HG03571 (cell line): ENCODE results near the gene USHBP1.

Source experiments
- ATAC-seq: cut with Tn5 transposase; IDR thresholded peaks from one replicate; pipeline ENCODE4 v1.9.1; 2021; ENCODE audit not compliant: unreplicated experiment

USHBP1 gene, protein sequence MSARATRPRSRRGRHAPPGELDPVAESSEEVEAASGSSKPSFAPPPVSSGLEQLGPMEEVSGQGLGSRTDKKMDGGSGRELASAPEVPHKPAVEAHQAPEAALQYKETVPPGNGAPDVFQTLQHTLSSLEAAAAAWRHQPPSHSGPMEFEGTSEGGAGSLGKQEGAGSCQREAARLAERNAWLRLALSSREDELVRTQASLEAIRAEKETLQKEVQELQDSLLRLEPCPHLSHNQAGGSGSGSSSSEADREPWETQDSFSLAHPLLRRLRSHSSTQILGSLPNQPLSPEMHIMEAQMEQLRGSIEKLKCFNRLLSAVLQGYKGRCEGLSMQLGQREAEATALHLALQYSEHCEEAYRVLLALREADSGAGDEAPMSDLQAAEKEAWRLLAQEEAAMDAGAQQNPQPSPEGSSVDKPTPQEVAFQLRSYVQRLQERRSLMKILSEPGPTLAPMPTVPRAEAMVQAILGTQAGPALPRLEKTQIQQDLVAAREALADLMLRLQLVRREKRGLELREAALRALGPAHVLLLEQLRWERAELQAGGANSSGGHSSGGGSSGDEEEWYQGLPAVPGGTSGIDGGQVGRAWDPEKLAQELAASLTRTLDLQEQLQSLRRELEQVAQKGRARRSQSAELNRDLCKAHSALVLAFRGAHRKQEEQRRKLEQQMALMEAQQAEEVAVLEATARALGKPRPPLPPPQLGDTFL

DNA sequence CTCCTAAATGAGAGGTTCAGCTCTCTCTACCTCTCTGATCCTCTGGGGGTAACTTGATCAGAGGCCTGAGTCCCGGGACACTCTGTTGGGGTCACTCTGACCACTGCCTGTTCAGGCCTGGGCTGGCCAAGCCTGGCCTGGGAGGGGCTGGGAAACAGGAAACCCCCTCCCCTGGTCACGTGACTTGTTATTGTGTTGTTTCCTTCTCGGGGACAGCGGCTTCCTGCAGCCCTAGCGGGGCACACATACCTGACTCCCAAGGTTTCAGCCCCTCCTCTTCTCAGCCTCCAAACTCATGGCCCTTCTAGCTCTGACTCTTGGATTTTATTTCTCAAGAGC lies at the start of gene USHBP1:
Gene USHBP1 (minus strand): TSS at position 105 of the 339 bp plus-strand sequence. CDS start 446 bp downstream, outside the sequence.
- ATAC-seq: no peak

DNA sequence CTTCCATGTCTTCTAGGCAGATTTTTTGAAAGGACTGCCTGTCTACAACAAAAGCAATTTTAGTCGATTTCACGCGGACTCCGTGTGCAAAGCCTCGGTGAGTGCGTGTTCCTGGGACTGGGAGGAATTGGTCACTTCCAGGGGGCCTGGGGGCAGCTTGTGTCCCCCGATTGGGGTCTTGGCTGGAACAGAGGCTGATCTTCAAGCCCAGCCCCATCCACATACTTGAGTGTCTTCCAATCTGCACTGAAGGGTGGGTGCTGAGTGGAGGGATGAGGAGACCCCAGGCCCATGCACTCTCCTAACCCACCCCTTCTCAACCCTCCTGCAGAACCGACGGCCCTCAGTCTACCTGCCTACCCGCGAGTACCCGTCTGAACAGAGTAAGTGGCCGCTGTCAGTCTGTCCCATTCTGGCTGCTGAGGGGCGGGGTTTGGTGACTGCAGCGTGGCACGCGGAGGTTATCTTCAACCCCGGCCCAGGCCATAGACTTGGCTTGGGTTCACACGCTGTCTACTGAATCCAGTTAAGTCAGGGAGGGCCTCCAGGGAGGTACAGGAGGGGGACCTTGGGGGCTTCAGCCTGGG lies 49.6 kb upstream of the USHBP1 start:
- no peak for ATAC-seq

DNA sequence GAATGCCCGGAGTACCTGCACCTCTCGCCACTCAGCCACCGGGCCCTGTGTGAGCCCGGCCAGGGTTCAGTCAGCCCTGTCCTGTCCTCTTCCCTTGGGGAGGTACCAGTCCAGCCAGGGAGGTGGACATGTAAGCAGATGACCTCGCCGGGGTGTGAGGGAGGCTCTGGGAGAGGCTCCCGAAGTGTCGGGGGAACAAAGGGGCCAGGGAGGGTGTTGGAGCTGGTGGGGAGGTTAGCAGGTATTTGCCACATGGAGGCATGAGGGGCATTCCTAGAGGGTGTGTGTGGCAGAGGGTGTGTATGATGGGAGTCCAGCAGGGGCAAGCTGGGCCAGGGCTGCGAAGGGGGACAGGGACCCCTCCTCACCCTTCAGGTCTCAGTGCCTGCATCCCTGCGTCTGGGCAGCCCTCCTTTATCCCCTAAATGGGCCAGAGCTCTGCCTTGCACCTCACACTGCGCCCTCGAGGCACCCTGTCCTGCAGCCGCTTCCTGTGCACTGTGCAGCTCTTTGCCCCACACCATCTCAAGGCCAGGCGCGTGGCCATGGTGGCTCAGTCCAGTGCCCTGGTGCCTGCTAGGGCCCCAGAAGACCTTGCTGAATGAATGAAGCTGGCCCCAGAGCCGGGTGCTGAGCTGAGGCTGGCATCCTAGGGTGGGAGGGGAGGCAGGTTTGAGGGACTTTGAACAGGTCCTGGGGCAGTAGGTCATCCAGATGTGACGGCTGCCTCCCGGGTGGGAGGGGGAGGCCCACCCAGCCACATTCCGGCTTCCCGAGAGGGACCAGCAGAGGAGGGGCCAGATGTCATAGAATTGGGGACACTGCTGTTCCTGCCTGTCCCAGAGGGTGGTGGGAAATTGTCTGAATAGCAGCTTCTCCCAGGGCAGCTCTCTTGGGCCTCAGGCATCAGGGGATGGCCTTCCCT lies 47.9 kb upstream of the USHBP1 start:
- ATAC-seq: no peak

DNA sequence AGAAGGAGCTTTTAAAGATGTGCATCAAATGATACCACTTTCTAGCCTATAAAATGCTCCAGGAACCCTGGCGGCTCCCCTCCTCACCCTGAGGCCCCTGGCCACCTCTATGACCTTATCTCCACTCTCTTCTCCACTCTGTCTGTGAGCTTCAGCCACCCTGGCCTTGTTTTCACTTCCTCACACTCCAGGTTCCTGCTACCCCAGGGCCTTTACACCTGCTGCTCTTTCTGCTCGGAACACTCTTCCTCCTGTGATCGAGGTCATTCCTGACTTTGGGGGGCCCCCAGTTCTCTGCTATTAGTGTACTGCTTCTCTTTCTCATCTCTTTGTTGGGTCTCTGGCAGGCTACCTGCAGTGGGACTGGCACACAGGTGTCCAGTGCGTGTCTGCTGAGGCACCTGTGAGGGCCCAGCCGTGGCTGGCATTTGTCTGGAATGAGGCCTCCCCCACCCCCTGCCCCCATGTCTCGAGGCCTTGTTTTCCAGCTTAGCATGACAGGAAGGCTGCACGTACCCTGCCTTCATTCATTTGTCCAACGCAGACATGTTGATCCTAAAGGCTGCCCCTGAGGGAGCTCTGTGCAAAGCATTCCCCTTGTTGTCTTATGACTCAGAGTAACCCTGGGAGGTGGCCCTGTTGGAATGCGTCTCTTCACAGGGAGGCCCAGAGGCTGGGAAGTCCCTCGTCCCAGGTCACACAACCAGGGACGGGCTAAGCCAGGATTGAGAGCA lies 47.1 kb upstream of the USHBP1 start:
- no peak for ATAC-seq

DNA sequence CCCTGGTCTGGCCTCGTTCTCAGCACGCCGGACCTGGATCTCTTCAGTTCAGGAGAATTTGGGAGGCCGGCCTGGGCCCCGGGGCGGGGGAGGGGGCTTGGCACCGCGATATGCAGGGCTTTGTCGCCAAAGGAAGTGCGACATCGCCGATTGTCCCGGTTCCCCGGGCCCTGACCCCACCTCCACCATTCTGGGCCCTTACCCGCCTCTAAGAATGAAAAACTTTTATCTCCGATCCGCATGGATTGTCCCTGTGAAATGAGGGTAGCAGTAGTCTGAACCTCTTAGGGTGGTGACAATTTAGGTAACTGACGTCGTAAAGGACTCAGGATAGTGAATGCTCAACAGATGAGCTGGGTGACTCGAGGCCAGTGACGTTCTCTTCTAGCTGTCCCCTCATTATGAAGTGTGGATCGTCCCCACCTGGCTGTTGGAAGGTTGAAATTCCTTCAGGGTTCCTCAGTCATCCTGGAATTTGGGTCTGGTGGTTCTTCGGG lies 45.5 kb upstream of the USHBP1 start:
- ATAC-seq: no peak

DNA sequence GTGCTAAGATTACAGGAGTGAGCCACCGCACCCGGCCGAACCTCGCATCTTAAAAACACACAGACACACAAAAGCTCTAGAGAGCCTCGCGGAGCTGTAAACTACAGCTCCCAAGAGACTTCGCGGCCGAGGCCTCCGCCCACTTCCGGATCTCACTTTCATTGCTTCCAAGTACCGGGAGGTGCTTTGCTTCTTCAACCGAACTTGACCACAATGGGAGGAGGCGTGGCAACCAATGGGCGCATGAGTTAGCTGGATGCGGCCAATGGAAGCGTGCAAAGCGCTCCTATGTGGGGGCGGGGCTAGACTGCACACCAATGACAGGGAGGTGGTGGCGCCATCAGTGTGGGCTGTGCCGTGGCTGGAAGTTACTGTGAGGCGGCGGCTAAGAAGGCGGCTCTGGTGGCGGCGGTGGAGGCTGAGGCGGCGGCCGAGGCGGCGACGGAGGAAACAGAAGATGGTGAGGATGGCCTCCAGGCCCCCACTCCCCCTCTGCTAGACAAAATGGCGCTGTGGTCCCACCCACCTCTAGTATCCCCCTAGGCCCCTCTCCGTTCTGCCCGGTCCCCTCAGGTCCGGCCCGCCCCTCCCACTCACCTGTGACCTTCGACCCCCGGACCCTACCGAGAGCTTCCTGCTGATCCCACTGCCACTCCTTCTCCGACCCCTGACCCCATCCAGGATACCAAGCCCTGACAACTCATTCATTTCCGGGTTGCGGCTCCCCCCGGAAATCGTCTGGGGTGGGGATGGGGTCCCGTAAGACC lies 44.8 kb upstream of the USHBP1 start, which contains the start of gene DDA1:
Gene DDA1 (plus strand): TSS at position 366 of the 767 bp plus-strand sequence. CDS start 92 bp downstream, at position 458.
- ATAC-seq: peak; percentile 48

DNA sequence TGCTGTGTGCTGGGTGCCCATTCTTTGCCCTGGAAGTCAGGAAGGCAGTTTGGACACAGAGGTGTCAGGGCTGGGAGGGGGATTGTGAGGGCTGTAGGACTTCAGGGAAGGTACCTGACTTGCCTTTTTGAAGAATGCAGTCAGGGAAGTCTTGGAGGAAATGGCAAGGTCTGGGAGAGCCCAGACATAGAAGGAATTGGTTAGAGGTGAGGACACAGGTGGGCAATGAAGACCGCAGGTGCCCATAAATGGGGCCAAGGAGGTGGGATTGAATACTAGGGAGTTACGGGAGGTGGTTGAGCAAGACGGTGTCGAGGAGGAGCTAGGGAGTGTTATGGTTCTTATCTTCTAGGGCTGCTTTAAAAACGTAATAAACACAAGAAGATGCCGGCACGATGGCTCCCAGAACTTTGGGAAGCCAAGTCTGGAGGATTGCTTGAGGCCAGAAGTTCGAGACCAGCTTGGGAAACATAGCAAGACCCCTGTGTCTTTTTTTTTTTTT lies 43.4 kb upstream of the USHBP1 start:
- no peak for ATAC-seq

DNA sequence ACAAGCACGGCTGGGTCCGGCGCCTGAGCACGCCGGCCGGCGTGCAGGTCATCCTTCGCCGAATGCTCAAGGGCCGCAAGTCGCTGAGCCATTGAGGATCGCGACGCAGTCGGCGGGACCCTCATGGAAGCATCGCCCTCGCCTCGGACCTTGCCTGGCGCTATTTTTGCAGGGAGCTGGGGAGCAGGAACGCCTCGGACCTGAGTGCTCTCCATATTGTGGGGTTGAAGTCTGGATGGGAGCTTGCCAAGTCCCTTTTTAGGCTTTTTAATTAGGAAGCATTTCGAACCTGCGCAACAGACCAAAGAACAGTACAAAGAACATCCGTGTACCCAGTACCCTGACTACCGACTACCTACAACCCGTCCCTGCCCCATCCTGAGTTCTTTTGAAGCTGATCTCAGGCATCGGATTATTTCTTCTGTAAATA lies 41.8 kb upstream of the USHBP1 start:
- no peak for ATAC-seq

DNA sequence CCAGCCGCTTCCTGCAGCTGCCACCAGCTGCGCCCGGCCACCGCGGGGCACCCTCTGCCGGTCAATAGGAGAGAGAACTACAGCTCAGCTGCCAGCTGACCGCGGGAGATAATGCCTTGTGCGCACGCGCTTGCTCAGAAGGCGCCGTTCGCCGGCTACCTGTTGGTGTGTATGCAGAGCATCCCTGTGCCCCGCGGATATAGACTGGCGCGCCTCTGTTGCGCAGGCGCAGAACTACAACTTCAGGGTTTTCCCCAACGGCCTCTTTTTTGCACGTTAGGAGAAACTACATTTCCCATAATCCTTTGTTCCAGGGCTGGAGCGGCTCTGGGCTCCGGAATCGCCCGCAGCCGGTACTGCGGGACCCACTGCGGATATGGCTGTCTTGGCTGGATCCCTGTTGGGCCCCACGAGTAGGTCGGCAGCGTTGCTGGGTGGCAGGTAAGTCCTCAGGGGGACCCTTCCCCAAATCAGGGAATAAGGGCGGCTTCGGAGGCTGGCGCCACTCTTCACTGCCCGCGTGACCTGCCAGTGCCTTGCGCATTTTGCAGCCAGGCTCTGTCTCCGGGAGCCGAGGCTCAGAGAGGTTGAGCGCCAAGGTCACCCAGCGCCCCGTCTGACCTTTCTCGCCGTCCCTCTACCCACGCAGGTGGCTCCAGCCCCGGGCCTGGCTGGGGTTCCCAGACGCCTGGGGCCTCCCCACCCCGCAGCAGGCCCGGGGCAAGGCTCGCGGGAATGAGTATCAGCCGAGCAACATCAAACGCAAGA lies 41.2 kb upstream of the USHBP1 start, which contains the start of gene MRPL34:
Gene MRPL34 (plus strand): TSS at position 356 of the 768 bp plus-strand sequence. CDS start 21 bp downstream, at position 377.
- ATAC-seq: peak; percentile 62

DNA sequence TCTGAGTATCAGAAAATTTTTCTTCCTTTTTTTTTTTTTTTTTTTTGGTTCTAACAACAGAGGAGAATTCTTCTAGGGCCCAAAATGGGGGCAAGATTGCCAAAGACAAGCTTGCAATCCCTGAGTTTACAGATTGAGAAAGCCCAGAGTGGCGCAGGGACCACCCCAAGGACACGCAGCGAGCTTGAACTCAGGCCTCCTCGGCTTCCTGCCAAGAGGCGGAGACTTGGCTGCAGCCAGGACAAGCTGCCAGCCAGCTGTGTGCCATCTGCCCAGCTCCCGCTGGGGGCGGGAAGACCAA lies 40.6 kb upstream of the USHBP1 start:
- ATAC-seq: no peak

DNA sequence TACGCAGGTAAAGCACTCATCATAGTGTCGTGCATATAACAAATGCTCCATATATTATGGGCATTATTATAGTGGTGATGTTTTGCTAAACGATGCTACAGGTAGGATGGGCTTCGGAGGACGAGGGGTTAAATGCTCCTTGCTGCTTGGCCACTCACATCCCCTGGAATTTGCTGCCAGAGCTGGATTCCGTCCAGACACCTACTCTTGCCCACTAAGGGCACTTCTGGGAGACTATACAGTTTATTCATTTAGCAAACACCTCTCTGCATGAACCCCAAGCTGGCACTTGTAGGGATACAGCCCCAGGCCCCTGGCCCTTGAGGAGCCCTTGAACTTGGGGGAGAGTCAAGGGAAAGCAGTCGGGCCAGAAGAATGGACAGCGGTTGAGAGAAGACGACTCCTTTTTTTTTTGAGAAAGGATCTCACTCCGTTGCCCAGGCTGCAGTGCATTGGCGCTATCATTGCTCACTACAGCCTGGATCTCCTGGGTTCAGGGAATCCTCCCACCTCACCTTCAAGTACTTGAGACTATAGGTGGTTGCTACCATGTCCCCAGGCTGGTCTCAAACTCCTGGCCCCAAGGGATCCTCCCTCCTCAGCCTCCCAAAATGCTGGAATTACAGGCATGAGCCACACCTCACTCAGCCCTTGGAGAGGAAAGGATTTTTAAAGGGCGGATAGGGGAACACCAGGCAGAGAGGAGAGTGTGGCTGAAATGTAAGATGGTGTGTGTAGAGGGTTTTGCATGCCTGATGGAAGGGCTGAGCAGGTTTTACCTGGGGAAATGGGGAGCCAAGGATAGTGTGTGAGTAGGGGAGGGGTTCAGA lies 40.1 kb upstream of the USHBP1 start:
- no peak for ATAC-seq

DNA sequence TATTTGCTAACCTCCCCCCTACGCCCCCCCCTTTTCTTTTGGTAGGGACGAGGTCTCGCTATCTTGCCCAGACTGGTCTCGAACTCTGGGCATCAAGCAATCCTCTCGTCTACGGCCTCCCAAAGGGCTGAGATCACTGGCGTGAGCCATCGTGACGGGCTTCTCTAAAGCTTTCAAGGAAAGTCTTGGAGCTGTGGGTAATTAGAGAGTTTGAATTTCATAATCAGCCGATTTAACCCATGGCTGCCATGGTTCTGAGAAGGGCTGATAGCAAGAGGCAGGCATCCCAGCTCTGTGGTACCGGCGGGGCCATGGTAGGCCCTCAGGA lies 39.4 kb upstream of the USHBP1 start:
- ATAC-seq: no peak

DNA sequence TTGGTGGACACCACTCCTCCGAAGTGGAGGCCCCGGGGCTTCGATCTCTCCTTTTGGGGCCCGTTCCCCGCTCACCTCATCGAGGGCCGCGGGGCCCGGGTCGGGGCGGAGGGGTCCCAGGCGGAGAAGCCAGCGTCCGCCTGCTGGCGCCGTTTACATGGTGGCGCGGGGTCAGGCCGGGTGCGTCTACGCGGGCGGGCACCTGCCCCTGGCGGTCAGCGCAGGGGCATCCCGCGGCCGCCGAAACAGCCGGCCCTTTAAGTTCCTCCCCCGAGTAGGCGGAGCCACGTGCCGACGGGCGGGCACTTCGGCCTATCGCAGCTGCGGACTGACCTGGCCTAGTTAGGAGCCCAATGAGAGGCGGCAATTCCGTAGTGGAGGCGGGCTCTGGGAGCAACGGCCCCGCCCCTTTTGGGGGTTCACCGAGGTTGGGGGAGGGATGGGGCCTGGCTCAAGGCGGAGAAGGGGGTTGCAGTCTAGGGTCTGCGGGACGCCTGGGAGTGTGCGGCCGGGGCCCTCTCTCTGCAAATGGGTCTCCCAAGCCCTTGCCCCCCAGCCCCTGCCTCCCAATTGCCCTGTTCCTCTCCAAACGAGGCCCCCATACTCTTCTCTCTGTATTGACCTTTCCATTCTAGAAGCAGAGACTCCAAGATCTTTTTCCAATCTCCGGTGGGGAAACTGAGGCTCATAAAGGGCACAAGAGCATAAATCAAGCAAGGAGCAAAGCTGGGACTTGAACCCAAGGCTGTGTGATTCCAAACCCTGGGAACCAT lies 38.8 kb upstream of the USHBP1 start, which contains the start of gene ABHD8:
Gene ABHD8 (minus strand): TSS at position 259 of the 773 bp plus-strand sequence. CDS start 1,809 bp downstream, outside the sequence.
- peak; percentile 36 for ATAC-seq

DNA sequence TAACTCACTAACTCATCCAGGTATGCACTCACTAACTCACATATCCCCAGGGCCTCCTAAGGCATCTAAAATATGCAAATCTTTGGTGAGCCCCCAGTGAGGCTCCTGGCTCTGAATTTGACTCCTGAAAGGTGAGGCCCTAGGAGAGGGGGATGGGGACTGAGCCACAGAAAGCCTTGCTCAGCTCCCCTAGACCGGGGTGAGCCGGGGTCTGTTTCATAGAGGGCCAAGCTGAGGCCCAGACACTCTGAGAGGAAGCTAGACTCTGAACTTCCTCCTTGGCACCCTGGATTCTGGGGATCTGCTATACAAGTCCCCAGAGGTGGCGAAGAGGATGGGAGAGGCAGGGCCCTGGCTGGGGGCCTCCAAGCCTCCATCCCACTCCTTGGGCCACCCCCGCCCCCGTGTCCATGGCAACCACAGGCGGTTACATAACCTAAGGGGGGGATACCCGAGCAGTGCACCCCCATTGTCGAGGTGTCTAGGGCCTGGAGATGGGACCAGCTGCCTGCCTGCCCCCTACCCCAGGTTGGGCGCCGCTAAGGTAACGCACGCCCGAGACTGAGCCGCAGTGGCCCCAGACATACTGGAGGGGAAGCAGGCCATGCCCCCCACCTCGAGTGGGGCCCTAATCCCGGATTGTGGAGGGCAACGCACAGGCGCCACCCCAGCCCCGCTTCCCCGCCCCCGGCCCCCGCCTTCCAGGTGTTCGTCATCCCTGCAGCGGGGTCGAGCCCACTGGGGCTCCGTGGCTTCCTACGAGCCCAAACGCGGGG lies 38.0 kb upstream of the USHBP1 start:
- ATAC-seq: no peak

DNA sequence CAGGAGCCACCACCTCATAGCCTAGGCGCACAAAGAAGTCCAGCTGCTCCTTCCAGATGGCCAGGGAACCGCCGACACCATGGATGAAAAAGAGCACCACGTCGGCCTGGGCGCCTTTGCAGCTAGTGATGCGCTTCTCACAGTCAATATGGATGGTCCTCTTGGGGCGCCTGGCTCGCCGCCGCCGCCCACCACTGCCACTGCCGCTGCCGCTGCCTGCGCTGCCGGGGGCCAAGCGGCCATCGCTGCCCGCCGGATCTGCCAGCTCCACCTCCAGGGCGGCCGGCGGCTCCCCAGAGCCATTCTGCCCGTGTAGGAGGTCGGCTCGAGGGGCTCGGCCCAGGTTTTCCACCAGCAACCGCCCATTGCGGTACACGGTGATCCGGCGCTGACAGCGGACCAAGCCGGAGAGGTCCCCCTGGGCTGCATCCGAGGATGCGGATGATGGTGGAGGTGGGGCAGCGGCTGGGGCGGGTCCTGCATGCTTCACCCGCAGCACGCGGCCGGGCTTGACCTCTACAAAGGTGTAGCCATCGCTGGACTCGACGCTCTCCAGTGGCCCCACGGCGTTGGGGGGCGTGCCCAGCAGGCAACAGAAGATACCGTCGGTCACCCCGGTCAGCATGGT lies 36.6 kb upstream of the USHBP1 start:
- ATAC-seq: no peak
